Thyroid gland (tissue), 4 donors: ENCODE results near the gene NAV2.

Source experiments
- CTCF ChIP-seq, 6 experiments: fragments of 200-600 bp in 3 of 6; fragments of 450-650 bp in 3 of 6; sonication (generic) in 3 of 6; IDR thresholded peaks; one replicate each; pipeline ENCODE4 v1.5.1; 2016 to 2019; ENCODE audit warnings: antibody characterized with exemption in 6 of 6, mild to moderate bottlenecking in 2 of 6, inconsistent platforms in 1 of 6, moderate library complexity in 1 of 6
- POLR2A ChIP-seq, 2 donors: fragments of 450-650 bp; IDR thresholded peaks; one replicate each; pipeline ENCODE4 v1.6.1; 2017; ENCODE audit warnings: antibody characterized with exemption in 2 of 2, mild to moderate bottlenecking in 2 of 2, moderate library complexity in 1 of 2

DNA sequence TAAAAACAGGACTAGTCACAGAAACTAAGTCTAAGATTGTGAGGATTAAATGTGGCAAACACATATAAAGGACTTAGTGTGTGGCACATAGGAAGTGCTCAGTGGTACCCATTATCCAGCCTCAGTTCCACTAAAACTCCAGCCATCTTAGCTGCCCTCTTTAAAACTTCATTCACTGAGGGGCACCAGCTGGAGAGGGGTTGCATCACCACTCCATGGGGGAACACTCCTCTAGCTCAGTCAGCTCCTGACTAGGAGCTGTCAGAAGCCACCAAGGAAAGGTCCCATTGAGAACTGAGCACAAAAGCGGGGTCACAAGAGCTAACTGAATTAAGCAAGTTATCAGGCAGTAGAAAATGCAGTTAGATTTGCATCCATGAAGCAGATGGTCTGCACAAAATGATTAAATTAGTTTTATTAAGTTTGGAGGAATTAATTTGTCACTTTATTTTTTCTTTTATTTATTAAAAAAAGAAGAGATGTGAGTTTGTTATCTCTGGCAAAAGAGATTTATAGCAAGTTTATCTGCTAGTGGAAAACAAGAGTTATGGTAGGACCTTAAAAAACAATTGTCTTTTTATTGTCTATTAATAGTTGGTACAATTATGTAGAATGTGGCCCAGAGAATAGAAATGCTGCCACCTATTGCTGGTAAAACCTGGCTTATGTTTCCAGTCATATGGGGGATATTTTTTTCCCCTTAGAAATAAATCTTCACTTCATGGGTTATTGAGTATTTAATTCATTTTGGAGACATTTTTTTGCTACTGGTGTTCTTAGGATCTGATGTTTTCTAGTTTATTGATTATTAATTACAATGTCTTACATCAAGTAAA, 95.7 kb downstream of the NAV2 start:
- TF ChIP-seq CTCF (IDR thresholded peaks at IDR 0.05) (peak in 3 of 6 experiments; percentile 23 to 30 (median 25)), POLR2A (IDR thresholded peaks at IDR 0.05) (no peak)
